Activated CD4-positive, alpha-beta T cell treated with anti-CD3 and anti-CD28 coated beads for 4 hours (primary cell): Measurements from ENCODE around the gene TAF1C.

Experiments used
- DNase-seq, 2 donors: peaks; one replicate each; pipeline ENCODE4 v3.0.0-alpha.2; 2020

The TAF1C gene

DNA sequence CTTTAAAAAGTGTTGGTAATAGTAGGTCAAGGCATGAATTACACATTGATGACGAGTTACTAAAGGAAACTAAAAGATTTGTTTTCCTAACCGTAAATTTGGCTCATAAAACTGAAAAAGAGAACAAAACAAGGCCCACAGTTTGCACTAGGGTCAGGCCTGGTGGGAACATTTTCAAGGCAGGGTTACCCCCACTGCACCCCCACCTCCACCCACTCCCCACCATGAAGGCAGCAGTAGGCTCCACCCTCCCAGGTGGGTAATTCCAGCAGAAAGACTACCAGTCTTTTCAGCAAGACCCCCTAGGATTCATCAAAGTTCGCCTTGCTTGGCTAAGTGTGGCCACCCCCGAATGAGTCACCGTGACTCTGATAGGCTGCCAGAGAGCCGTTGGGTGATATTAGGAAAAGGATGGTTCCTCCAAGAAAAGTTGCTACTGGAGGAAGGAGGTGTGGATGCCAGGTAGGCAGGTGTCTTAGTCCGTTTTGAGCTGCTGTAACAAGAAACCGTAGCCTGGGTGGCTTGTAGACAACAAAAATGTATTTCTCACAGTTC is 33.1 kb downstream of the TAF1C start:
- no peak for DNase-seq

DNA sequence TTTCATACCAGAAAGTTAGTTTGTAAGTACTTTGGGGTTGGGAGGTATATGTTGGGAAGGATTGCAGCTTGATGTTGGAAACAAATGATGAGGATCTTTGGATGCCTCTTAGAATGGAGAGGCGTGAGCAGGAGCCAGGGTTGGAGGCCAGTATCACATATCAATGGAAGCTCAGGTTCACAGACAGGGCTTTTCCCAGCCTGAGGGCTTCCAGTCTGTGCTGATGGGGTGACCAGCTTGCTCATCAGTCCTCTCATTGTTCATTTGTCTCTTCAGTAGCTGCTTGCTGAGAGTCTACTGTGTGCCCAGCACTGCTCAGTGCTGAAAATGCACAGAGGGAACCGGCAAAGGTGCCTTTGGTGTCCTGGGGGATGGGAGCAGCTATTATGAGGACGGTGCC is 35.9 kb downstream of the TAF1C start:
- DNase-seq, result no peak

GRCh38 chr16:84144859-84145639 is 41.8 kb downstream of the TAF1C start, which contains the start of the genes DNAAF1 and HSDL1:
Gene DNAAF1 (plus strand): TSS chr16:84145308. CDS start chr16:84145441, 133 bp downstream.
Gene HSDL1 (minus strand): TSS chr16:84145177. CDS start chr16:84131321, 13,856 bp downstream.
- peak; percentile 91 to 94 for DNase-seq

GRCh38 chr16:84144209-84144858 is 42.5 kb downstream of the TAF1C start:
- peak; percentile 22 to 25 for DNase-seq

DNA sequence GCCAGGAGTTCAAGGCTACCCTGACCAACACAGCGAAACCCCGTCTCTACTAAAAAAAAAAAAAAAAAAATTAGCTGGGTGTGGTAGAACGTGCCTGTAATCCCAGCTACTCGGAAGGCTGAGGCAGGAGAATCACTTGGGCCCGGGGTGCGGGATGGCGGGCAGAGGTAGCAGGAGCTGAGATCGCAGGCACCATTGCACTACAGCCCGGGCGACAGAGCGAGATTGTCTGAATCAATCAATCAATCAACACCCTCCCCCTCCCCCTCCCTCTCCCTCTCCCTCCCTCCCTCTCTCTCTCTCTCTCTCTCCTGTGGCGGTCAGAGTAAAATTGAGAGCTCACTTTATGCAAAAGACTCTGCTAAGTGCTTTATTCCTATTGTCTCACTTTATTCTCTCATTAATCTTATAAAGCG is 43.1 kb downstream of the TAF1C start:
- DNase-seq, result no peak

- no peak for DNase-seq
Measured at GRCh38 chr16:84143081-84143480, 43.8 kb downstream of the TAF1C start.

DNA sequence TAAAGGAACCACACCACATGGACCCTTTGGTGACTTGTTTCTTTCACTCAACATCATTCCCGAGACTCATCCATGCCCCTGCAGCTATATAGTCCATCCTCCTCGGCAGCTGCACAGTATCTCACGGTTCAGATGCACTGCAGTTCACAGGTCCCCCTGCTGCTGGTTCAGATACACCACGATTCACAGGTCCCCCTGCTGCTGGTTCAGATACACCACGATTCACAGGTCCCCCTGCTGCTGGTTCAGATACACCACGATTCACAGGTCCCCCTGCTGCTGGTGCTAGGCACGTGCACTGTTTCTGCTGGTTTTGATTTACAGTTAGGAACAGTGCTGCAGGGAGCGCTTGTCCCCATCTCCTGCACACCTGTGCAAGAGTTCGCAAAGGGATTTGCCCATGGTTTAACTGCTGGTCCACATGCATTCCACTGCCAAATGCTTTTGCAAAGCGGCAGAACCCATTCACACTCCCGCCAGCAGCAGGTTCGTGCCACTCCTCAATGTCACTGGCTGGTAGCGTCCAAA is 45.6 kb downstream of the TAF1C start:
- no peak for DNase-seq

DNA sequence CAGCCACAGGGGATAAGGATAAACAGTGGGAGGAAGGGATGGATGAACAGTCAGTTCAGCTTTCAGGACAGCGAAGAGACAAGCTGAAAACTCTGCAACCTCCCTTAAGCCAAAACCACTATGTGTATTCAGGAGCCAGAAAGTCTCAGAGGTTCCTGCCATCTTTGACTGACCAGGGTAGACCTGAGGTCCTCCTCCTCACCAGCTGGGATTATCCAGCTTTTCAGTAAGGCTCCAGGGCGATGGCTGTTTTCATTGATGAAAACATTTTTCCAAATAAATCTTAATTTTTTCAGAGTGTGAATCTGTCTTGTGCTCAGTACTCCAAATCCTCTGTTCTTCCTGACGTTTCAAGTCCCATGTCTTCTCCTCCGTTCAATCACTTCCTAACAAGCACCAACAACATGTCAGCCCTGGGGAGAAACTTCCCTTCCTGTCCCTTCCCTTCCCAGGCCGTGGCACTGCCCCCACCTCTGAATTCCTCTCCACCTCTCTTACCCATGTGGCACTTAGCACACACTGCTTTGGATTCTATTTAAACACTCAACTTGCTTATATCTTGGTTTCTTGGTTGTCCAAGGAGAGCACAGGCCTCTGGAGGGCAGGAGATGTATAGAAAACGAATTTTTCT is 47.1 kb downstream of the TAF1C start:
- DNase-seq, result no peak

DNA sequence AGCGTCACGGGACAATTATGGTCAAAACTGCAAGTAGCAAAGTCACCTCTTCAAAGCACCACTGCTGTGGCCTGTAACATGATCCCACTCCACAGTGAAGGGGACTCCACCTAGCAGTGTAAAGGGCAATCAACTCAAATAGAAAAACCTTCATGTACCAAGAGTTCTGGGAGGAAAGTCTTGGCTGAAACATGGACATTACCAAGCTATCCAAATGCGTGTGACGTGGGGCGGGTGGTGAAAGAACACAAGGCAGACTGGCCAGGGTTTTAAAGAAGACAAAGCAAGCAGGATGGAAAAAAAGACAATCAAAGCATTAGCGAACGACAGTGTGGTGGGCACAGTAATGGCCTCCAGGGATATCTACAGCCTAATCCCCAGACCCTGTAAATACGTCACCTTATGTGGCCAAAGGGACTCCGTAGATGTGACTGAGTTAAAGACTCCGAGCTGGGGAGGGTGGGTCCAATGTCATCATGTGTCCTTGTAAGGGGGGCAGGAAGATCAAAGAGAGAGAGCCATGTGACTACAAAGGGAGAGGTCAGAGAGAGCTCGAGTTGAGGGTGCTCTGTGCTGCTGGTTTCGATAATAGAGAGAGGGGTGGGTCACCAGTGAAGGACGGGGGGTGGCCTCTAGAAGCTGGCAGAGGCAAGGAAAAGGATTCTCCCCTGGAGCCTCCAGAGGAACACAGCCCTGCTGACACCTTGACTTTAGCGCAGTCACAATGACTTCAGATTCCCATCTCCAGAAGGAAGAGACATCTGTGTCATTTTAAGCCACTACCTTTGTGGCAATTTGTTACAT is 47.8 kb downstream of the TAF1C start:
- no peak for DNase-seq

- no peak for DNase-seq
Measured at GRCh38 chr16:84138500-84138823, 48.4 kb downstream of the TAF1C start.

DNA sequence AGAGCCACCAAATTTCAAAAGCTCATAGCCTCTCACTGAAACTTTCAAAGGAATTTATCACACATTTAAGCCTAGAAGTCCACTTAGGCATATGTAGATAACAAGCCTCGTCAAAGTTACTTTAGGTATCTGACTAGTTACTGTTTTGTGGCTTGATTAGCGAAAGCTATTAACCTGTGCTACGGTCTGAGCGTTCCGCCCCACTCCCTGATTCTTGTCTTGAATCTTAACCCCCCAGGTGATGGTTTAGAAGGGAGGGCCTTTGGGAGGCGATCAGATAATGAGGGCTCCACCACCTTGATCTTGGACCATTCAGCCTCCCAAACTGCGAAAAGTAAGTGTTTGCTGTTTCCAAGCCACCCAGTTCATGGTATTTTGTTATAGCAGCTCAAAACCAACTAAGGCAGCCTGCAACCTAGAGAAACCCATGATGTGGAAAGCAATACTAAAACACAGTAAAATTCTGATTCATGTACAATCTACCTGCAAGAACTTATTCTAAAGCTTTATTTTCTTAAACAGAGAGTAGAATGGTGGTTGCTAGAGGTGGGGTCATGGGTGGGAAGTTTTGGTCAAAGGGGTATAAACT is 49.0 kb downstream of the TAF1C start:
- no peak for DNase-seq

GRCh38 chr16:84137287-84137686 is 49.6 kb downstream of the TAF1C start:
- DNase-seq, result no peak

- DNase-seq, result no peak
Measured at GRCh38 chr16:84136331-84137125, 50.3 kb downstream of the TAF1C start.

GRCh38 chr16:84132527-84133285 is 54.2 kb downstream of the TAF1C start:
- DNase-seq, result no peak

DNA sequence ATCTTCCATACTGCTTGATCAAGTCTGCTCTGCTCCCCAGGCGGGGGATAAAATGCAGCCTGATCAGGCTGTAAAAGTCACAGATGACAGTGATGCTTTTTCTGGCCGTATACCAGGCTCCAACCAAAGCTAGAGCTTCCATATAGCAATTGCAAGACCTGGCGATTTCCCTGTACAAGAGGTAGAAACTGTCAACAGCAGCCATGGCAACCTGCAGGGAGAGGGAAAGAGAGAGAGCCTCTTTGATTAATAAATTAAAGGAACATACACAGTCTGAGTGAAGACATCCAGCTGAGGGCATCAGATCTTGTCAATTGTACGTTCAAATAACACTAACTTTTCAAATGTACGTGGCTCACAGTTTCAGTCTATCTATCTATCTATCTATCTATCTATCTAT is 55.7 kb downstream of the TAF1C start:
- no peak for DNase-seq
